Liver (tissue), 9 donors: Measurements from ENCODE around the gene SMPDL3B. TPM values are rescaled to one million over a fixed set of nuclear protein-coding genes. Genes with fewer than 3 reads are reported as not detected.
A peak's percentile ranks its signal among the peaks of the same experiment; 100 is the strongest.

Experiments used
- DNase-seq: peaks from one replicate; pipeline ENCODE4 v3.0.0-alpha.2; 2017; ENCODE audit warnings: low spot score
- H3K27ac ChIP-seq, 2 donors: one replicate each; pipeline ENCODE4 v1.7.0; 2013; ENCODE audit warnings: inconsistent platforms in 2 of 2, low read length in 2 of 2, control low read depth in 1 of 2, low read depth in 1 of 2, mild to moderate bottlenecking in 1 of 2
- H3K27me3 ChIP-seq, 4 donors: one replicate each; pipeline versions ENCODE4 v1.6.1 to v1.7.0; 2013; ENCODE audit warnings: low read length in 3 of 4, inconsistent platforms in 1 of 4, mild to moderate bottlenecking in 1 of 4, moderate library complexity in 1 of 4; ENCODE audit not compliant: control insufficient read depth in 4 of 4, insufficient read depth in 4 of 4
- H3K36me3 ChIP-seq, 4 donors: one replicate each; pipeline versions ENCODE4 v1.6.1 to v1.7.0; 2013; ENCODE audit warnings: low read length in 3 of 4, mild to moderate bottlenecking in 3 of 4, low read depth in 1 of 4, moderate library complexity in 1 of 4; ENCODE audit not compliant: control insufficient read depth in 4 of 4, insufficient read depth in 3 of 4
- H3K4me1 ChIP-seq, 4 donors: one replicate each; pipeline versions ENCODE4 v1.6.1 to v1.7.0; 2013; ENCODE audit warnings: low read length in 3 of 4, mild to moderate bottlenecking in 3 of 4, moderate library complexity in 1 of 4; ENCODE audit not compliant: control insufficient read depth in 4 of 4, insufficient read depth in 4 of 4
- H3K4me3 ChIP-seq, 3 donors: one replicate each; pipeline versions ENCODE4 v1.6.1 to v1.7.0; 2013; ENCODE audit warnings: low read length in 3 of 3, control low read depth in 1 of 3, low read depth in 1 of 3, mild to moderate bottlenecking in 1 of 3
- H3K9ac ChIP-seq, 2 donors: one replicate each; pipeline ENCODE4 v1.7.0; 2013; ENCODE audit warnings: low read length in 2 of 2, mild to moderate bottlenecking in 2 of 2, moderate library complexity in 2 of 2, control low read depth in 1 of 2, low read depth in 1 of 2
- H3K9me3 ChIP-seq, 4 donors: one replicate each; pipeline versions ENCODE4 v1.6.1 to v1.7.0; 2013; ENCODE audit warnings: low read length in 3 of 4; ENCODE audit not compliant: control insufficient read depth in 4 of 4
- EGR1 ChIP-seq, 2 donors: IDR thresholded peaks; 2 replicates each; pipeline ENCODE4 v1.6.1; 2016 to 2018; ENCODE audit warnings: antibody characterized with exemption in 2 of 2, low read depth in 2 of 2
- FOXA1 ChIP-seq: IDR thresholded peaks from 2 replicates; pipeline ENCODE4 v1.6.1; 2016; ENCODE audit warnings: antibody characterized with exemption
- FOXA2 ChIP-seq: IDR thresholded peaks from 2 replicates; pipeline ENCODE4 v1.6.1; 2016; ENCODE audit warnings: antibody characterized with exemption
- GABPA ChIP-seq, 2 donors: IDR thresholded peaks in 1 of 2; conservative IDR thresholded peaks in 1 of 2; 2 replicates each; pipeline ENCODE4 v1.6.1; 2016; ENCODE audit warnings: antibody characterized with exemption in 2 of 2, mild to moderate bottlenecking in 1 of 2, moderate library complexity in 1 of 2
- HNF4A ChIP-seq, 2 donors: conservative IDR thresholded peaks; 2 replicates each; pipeline ENCODE4 v1.6.1; 2016; ENCODE audit warnings: antibody characterized with exemption in 2 of 2, mild to moderate bottlenecking in 2 of 2
- HNF4G ChIP-seq: IDR thresholded peaks from 2 replicates; pipeline ENCODE4 v1.6.1; 2016; ENCODE audit warnings: antibody characterized with exemption
- JUND ChIP-seq, 2 donors: IDR thresholded peaks; 2 replicates each; pipeline ENCODE4 v1.6.1; 2016; ENCODE audit warnings: antibody characterized with exemption in 2 of 2
- NR2F2 ChIP-seq: IDR thresholded peaks from 2 replicates; pipeline ENCODE4 v1.6.1; 2016; ENCODE audit warnings: antibody characterized with exemption
- RAD21 ChIP-seq, 2 donors: IDR thresholded peaks; 2 replicates each; pipeline ENCODE4 v1.6.1; 2016; ENCODE audit warnings: antibody characterized with exemption in 2 of 2, mild to moderate bottlenecking in 2 of 2
- SP1 ChIP-seq: IDR thresholded peaks from 2 replicates; pipeline ENCODE4 v1.6.1; 2018; ENCODE audit warnings: antibody characterized with exemption, mild to moderate bottlenecking
- TAF1 ChIP-seq: conservative IDR thresholded peaks from 2 replicates; pipeline ENCODE4 v1.6.1; 2016; ENCODE audit warnings: antibody characterized with exemption, mild to moderate bottlenecking
- YY1 ChIP-seq: IDR thresholded peaks from 2 replicates; pipeline ENCODE4 v1.6.1; 2016; ENCODE audit warnings: antibody characterized with exemption, mild to moderate bottlenecking
- WGBS: extraction: QIAGEN DNeasy Blood & Tissue Kit; methylation state at CpG from one replicate; pipeline ENCODE4 v1.1.7; 2013; 5-methylcytosine and 5-hydroxymethylcytosine counted together
- polyA plus RNA-seq, 2 donors: library from polyadenylated mRNA; stranded (reverse) in 1 of 2; unstranded in 1 of 2; fragments of 200-250 nt in 1 of 2; fragments of >200 nt in 1 of 2; fragmentation: Nextera tagmentation in 1 of 2; extraction: Ambion mirVana in 1 of 2; gene quantifications; one replicate each; pipeline versions ENCODE4 v1.2.1 to v1.2.3, GENCODE V29; 2013 to 2015
- total RNA-seq, 2 donors: library from RNA; depleted of rRNA; stranded (reverse); fragments of >200 nt; gene quantifications; one replicate each; pipeline ENCODE4 v1.2.3, GENCODE V29; 2014
- TF ChIP-seq, protein P1 (sequence below): fragments of 150-350 bp; IDR thresholded peaks from 2 replicates; pipeline ENCODE4 v1.5.1; 2017; ENCODE audit warnings: improper control_type of control experiment, low read depth, low read length; ENCODE audit not compliant: missing input control
- TF ChIP-seq, protein P2 (sequence below): IDR thresholded peaks from 2 replicates; pipeline ENCODE4 v1.6.1; 2016; ENCODE audit warnings: antibody characterized with exemption
- donor health status: healthy.
- donor health status: healthy.
- donor health status: healthy.
- donor health status: healthy.
- donor health status: healthy.

SMPDL3B gene
- total and polyA plus RNA-seq, 4 donors = 0.24 to 0.37 (median 0.32) TPM

GRCh38 chr1:27960762-27961645, 26.2 kb downstream of the SMPDL3B start:
- no peak for TF ChIP-seq FOXA1
- TF ChIP-seq SP1 = no peak
- TF ChIP-seq RAD21 (IDR thresholded peaks at IDR 0.05) = no peak
- TF ChIP-seq, protein P1, sequence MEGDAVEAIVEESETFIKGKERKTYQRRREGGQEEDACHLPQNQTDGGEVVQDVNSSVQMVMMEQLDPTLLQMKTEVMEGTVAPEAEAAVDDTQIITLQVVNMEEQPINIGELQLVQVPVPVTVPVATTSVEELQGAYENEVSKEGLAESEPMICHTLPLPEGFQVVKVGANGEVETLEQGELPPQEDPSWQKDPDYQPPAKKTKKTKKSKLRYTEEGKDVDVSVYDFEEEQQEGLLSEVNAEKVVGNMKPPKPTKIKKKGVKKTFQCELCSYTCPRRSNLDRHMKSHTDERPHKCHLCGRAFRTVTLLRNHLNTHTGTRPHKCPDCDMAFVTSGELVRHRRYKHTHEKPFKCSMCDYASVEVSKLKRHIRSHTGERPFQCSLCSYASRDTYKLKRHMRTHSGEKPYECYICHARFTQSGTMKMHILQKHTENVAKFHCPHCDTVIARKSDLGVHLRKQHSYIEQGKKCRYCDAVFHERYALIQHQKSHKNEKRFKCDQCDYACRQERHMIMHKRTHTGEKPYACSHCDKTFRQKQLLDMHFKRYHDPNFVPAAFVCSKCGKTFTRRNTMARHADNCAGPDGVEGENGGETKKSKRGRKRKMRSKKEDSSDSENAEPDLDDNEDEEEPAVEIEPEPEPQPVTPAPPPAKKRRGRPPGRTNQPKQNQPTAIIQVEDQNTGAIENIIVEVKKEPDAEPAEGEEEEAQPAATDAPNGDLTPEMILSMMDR = no peak
- no peak for TF ChIP-seq NR2F2
- no peak for TF ChIP-seq GABPA (IDR thresholded peaks at IDR 0.05 in 1 of 2, conservative IDR thresholded peaks at IDR 0.05 in 1 of 2)
- TF ChIP-seq JUND (IDR thresholded peaks at IDR 0.05) = no peak
- Histone ChIP-seq H3K4me1 (peaks cover 11 to 23% (median 13%) of the 10 kb centered on the region in 4 donors), H3K27ac (peak overlapping the region; percentile 86 to 96), H3K36me3 (peaks cover 0 to 16% (median 6%) of the 10 kb centered on the region in 4 donors), H3K9me3 (no peaks in the 10 kb centered on the region), H3K27me3 (no peaks in the 10 kb centered on the region), H3K9ac (peak overlapping the region in 1 of 2 donors; percentile 77), H3K4me3 (peak overlapping the region; percentile 62 to 88 (median 70))
- no peak for DNase-seq
- 75% methylated on average over 13 of the region's 13 CpGs for WGBS

DNA sequence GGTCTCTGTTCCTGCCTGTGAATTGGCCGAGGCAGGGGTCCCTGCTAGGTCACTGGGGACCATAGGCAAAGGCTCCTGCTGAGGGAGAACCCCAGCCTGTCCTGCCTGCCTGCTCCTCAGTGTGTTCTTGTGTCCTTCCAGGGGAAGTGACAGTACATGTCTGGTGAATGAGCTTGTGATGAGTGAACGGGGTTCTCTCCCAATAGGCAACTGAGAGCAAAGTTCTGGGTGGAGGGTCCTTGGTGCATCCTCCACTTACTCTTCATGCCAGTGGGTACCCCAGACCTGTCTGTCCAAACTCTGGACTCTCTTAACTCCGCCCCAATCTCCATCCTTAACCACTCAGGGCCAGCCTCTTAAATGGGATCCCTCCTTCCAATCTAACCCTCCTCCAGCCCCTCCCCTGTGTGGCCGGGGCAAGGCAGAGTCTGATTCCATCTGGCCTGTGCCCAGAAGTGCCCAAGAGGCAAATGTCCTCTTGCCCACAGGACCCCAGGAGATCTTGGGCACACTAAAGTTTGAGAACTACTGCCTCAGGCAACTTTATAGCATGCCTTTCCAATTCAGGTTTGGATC, 26.9 kb downstream of the SMPDL3B start:
- no peak for DNase-seq
- peaks cover 11 to 23% (median 13%) of the 10 kb centered on the region in 4 donors for H3K4me1 ChIP-seq
- H3K36me3 ChIP-seq = peaks cover 0 to 23% (median 6%) of the 10 kb centered on the region in 4 donors
- H3K27ac ChIP-seq = no peak overlapping the region
- H3K27me3 ChIP-seq = no peaks in the 10 kb centered on the region
- H3K9me3 ChIP-seq = no peaks in the 10 kb centered on the region
- H3K9ac ChIP-seq = peak overlapping the region in 1 of 2 donors; percentile 12
- no peak overlapping the region for H3K4me3 ChIP-seq
- TF ChIP-seq TAF1 (no peak), FOXA2 (no peak), YY1 (no peak), EGR1 (IDR thresholded peaks at IDR 0.05; ENCODE audit: low read depth in 2 of 2) (no peak), HNF4A (conservative IDR thresholded peaks at IDR 0.05) (no peak), NR2F2 (no peak), HNF4G (no peak)
- 71% methylated on average over 4 of the region's 4 CpGs for WGBS

- WGBS = 91% methylated on average over 11 of the region's 11 CpGs
- no peak for TF ChIP-seq SP1
- no peak for TF ChIP-seq NR2F2
- no peak for TF ChIP-seq FOXA2
- TF ChIP-seq, protein P2, sequence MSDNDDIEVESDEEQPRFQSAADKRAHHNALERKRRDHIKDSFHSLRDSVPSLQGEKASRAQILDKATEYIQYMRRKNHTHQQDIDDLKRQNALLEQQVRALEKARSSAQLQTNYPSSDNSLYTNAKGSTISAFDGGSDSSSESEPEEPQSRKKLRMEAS = no peak
- no peak for TF ChIP-seq RAD21 (IDR thresholded peaks at IDR 0.05)
- no peak for TF ChIP-seq HNF4A (conservative IDR thresholded peaks at IDR 0.05)
- TF ChIP-seq HNF4G = no peak
- Histone ChIP-seq H3K27ac (no peak overlapping the region), H3K4me3 (no peak overlapping the region), H3K9me3 (no peaks in the 10 kb centered on the region), H3K4me1 (peaks cover 9 to 18% (median 12%) of the 10 kb centered on the region in 4 donors), H3K27me3 (no peaks in the 10 kb centered on the region), H3K36me3 (peaks cover 0 to 38% (median 10%) of the 10 kb centered on the region in 4 donors), H3K9ac (no peak overlapping the region)
- no peak for DNase-seq
Measured at GRCh38 chr1:27963393-27963792, 28.6 kb downstream of the SMPDL3B start.
